GM12872 (cell line): ENCODE measurements around the gene RPS29.

Source experiments
- TF ChIP-seq, protein P1 (sequence below): IDR thresholded peaks from 3 replicates; pipeline ENCODE4 v1.5.1; 2011; ENCODE audit warnings: low read depth, mild to moderate bottlenecking, low read length, moderate library complexity; ENCODE audit not compliant: insufficient read depth

Gene RPS29

DNA sequence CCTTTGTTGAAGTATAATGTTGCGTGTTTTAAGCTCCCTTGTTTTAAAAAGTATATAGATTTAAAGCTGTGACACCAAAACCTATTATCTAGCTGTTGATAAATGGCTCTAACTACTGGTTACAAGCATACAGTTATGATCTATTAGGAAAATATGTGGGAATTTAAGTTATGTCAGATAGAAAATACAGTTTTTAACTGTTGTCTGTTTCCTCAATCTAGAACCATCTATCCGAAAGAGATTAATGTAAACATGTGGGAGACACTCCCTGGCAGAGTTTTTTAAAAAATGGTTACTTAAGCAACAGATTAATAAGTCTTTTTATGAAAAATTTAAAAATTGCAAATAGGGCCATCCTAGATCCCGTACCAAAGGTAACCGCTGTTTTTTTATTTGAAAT lies 26.1 kb upstream of the RPS29 start:
- TF ChIP-seq, protein P1, sequence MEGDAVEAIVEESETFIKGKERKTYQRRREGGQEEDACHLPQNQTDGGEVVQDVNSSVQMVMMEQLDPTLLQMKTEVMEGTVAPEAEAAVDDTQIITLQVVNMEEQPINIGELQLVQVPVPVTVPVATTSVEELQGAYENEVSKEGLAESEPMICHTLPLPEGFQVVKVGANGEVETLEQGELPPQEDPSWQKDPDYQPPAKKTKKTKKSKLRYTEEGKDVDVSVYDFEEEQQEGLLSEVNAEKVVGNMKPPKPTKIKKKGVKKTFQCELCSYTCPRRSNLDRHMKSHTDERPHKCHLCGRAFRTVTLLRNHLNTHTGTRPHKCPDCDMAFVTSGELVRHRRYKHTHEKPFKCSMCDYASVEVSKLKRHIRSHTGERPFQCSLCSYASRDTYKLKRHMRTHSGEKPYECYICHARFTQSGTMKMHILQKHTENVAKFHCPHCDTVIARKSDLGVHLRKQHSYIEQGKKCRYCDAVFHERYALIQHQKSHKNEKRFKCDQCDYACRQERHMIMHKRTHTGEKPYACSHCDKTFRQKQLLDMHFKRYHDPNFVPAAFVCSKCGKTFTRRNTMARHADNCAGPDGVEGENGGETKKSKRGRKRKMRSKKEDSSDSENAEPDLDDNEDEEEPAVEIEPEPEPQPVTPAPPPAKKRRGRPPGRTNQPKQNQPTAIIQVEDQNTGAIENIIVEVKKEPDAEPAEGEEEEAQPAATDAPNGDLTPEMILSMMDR, result no peak

DNA sequence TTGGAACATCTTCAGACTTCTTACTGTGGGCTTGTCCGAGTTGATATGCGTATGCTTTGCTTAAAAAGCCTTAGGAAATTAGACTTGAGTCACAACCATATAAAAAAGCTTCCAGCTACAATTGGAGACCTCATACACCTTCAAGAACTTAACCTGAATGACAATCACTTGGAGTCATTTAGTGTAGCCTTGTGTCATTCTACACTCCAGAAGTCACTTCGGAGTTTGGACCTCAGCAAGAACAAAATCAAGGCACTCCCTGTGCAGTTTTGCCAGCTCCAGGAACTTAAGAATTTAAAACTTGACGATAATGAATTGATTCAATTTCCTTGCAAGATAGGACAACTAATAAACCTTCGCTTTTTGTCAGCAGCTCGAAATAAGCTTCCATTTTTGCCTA lies 21.4 kb upstream of the RPS29 start:
- TF ChIP-seq, protein P1, result no peak

GRCh38 chr14:49598485-49599300 lies 12.5 kb upstream of the RPS29 start, which contains the start of gene LRR1:
Gene LRR1 (plus strand): TSS chr14:49598940. CDS start chr14:49599021, 81 bp downstream.
- TF ChIP-seq, protein P1, result no peak

DNA sequence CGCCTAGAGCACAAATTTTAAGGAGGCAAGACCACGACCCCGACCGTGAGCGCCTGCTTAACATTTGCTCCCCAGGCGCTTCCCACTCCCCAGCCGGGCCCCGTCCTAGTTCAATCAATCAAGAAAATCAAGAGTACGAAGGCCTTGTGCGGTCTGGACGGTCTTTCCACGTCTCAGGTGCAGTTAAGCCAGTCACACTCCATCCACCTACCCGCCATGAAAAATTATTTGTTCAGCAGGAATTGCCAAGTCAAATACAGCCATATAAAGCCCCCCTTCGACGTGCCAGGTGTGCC lies 12.0 kb upstream of the RPS29 start:
- TF ChIP-seq, protein P1, result no peak

GRCh38 chr14:49594347-49595091 lies 8.3 kb upstream of the RPS29 start:
- TF ChIP-seq, protein P1, result no peak

- TF ChIP-seq, protein P1, result no peak
These were observed 6.8 kb upstream of the RPS29 start for GRCh38 chr14:49593016-49593415.

DNA sequence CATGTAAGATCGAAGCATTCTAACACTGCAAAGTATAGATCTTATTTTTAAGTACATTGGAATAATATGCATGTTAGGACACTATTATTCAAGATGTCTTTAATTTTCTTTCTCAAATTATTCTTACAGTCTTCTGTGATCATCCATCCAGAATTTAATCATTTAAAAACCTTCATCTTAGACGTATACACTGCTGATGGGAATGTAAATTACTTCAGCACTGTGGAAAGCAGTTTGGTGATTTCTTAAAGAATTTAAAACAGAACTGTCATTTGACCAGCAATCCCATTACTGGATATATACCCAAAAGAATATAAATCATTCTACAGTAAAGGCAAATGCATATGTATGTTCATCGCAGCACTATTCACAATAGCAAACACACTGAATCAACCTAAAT lies 3.2 kb upstream of the RPS29 start:
- TF ChIP-seq, protein P1, result no peak
